ENCODE measurements around the gene PMEPA1. TPM values are rescaled to one million over a fixed set of nuclear protein-coding genes. Genes with fewer than 3 reads are reported as not detected.

PMEPA1 gene
- total and polyA plus RNA-seq, 4 donors = 0.61 to 1.5 (median 1.1) TPM

DNA sequence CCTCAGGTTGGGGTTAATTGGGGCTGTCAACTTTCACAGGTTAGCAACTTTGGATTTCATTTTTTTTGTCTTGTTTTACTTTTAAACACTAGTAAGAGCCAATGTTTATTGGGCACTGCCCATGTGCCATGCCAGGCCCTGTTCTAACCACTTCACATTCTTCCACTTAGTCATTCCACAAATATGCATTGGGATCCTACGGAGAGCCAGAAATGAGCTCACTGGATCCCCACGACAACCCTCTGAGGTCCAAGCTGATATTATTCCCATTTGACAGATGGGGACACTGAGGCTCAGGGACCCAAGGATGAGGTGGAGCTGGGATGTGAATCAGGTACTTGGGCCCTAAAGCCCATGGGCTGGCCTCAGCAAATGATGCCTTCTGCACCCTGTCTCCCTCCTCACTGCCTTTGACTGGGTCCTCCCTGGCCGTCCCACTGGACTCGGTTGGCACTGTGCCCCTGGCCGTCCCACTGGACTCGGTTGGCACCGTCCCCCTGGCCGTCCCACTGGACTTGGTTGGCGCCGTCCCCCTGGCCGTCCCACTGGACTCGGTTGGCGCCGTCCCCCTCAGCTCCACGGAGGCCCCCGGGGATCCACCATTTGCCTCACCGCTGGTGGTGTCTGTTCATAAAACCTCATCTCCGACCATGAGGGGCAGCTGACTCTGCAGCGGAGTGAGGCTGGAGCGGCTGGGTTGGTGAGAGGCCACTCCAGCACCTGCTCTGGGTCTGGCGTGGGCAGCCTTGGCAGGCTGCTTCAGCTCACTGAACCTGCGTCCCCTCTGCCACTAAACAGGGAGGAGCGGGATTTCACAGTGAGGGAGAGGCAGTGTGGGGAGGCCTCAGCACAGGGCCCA, 4.8 kb upstream of the PMEPA1 start:
- TF ChIP-seq, protein P1, sequence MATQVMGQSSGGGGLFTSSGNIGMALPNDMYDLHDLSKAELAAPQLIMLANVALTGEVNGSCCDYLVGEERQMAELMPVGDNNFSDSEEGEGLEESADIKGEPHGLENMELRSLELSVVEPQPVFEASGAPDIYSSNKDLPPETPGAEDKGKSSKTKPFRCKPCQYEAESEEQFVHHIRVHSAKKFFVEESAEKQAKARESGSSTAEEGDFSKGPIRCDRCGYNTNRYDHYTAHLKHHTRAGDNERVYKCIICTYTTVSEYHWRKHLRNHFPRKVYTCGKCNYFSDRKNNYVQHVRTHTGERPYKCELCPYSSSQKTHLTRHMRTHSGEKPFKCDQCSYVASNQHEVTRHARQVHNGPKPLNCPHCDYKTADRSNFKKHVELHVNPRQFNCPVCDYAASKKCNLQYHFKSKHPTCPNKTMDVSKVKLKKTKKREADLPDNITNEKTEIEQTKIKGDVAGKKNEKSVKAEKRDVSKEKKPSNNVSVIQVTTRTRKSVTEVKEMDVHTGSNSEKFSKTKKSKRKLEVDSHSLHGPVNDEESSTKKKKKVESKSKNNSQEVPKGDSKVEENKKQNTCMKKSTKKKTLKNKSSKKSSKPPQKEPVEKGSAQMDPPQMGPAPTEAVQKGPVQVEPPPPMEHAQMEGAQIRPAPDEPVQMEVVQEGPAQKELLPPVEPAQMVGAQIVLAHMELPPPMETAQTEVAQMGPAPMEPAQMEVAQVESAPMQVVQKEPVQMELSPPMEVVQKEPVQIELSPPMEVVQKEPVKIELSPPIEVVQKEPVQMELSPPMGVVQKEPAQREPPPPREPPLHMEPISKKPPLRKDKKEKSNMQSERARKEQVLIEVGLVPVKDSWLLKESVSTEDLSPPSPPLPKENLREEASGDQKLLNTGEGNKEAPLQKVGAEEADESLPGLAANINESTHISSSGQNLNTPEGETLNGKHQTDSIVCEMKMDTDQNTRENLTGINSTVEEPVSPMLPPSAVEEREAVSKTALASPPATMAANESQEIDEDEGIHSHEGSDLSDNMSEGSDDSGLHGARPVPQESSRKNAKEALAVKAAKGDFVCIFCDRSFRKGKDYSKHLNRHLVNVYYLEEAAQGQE (IDR thresholded peaks at IDR 0.05) = no peak
- TF ChIP-seq ZBTB33 (IDR thresholded peaks at IDR 0.05) (no peak), FOXA2 (IDR thresholded peaks at IDR 0.05) (no peak), SP1 (IDR thresholded peaks at IDR 0.05) (no peak), HNF4A (conservative IDR thresholded peaks at IDR 0.05) (no peak), GABPA (IDR thresholded peaks at IDR 0.05 in 1 of 2, conservative IDR thresholded peaks at IDR 0.05 in 1 of 2) (no peak), HNF4G (IDR thresholded peaks at IDR 0.05) (no peak), RAD21 (IDR thresholded peaks at IDR 0.05) (no peak), RXRA (IDR thresholded peaks at IDR 0.05) (no peak), CTCF (IDR thresholded peaks at IDR 0.05; ENCODE audit: low read depth, low read length, missing input control) (no peak), FOXA1 (IDR thresholded peaks at IDR 0.05) (no peak), TAF1 (conservative IDR thresholded peaks at IDR 0.05) (no peak), NR2F2 (IDR thresholded peaks at IDR 0.05) (no peak), JUND (IDR thresholded peaks at IDR 0.05) (no peak)
- TF ChIP-seq, protein P2, sequence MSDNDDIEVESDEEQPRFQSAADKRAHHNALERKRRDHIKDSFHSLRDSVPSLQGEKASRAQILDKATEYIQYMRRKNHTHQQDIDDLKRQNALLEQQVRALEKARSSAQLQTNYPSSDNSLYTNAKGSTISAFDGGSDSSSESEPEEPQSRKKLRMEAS (IDR thresholded peaks at IDR 0.05) = no peak
- TF ChIP-seq, protein P3, sequence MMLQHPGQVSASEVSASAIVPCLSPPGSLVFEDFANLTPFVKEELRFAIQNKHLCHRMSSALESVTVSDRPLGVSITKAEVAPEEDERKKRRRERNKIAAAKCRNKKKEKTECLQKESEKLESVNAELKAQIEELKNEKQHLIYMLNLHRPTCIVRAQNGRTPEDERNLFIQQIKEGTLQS (IDR thresholded peaks at IDR 0.05) = no peak
- DNase-seq (ENCODE audit: low spot score) = no peak
- no peak overlapping the region for H3K27ac ChIP-seq (ENCODE audit: low read depth in 1 of 2, low read length in 2 of 2)
- no peak overlapping the region for H3K9ac ChIP-seq (ENCODE audit: low read depth in 1 of 2, low read length in 2 of 2)
- no peak overlapping the region for H3K4me3 ChIP-seq (ENCODE audit: low read depth in 1 of 3, low read length in 3 of 3)
- no peaks in the 10 kb centered on the region for H3K36me3 ChIP-seq (ENCODE audit: control insufficient read depth in 4 of 4, insufficient read depth in 3 of 4, low read depth in 1 of 4, low read length in 3 of 4)
- H3K9me3 ChIP-seq (ENCODE audit: control insufficient read depth in 4 of 4, low read length in 3 of 4) = no peaks in the 10 kb centered on the region
- peaks cover 0 to 13% (median 8%) of the 10 kb centered on the region in 4 donors for H3K4me1 ChIP-seq (ENCODE audit: control insufficient read depth in 4 of 4, insufficient read depth in 4 of 4, low read length in 3 of 4)
- 86% methylated on average over 23 of the region's 23 CpGs for WGBS
- H3K27me3 ChIP-seq (ENCODE audit: control insufficient read depth in 4 of 4, insufficient read depth in 4 of 4, low read length in 3 of 4) = peaks cover 0 to 15% (median 4%) of the 10 kb centered on the region in 4 donors
